Endothelial cell (in vitro differentiated cells): Measurements from ENCODE around the gene PIF1. TPM values are rescaled to one million over a fixed set of nuclear protein-coding genes. Genes with fewer than 3 reads are reported as not detected.

ENCODE experiments used
- DNase-seq: peaks from one replicate; pipeline ENCODE4 v3.0.0; 2021; ENCODE audit warnings: low spot score
- H3K27ac Mint-ChIP-seq: one replicate; pipeline ENCODE4 v1.8.0; 2021; ENCODE audit warnings: mixed read lengths, inconsistent platforms; ENCODE audit not compliant: unreplicated experiment
- H3K27me3 Mint-ChIP-seq: one replicate; pipeline ENCODE4 v1.8.0; 2021; ENCODE audit warnings: mild to moderate bottlenecking, moderate library complexity, mixed read lengths, inconsistent platforms; ENCODE audit not compliant: unreplicated experiment
- H3K36me3 Mint-ChIP-seq: one replicate; pipeline ENCODE4 v1.8.0; 2021; ENCODE audit warnings: mild to moderate bottlenecking, low read depth, mixed read lengths, inconsistent platforms; ENCODE audit not compliant: unreplicated experiment
- H3K4me1 Mint-ChIP-seq: one replicate; pipeline ENCODE4 v1.8.0; 2021; ENCODE audit warnings: mild to moderate bottlenecking, mixed read lengths, inconsistent platforms; ENCODE audit not compliant: unreplicated experiment
- H3K4me3 Mint-ChIP-seq: one replicate; pipeline ENCODE4 v1.8.0; 2021; ENCODE audit warnings: mild to moderate bottlenecking, mixed read lengths, inconsistent platforms; ENCODE audit not compliant: unreplicated experiment
- H3K9me3 Mint-ChIP-seq: one replicate; pipeline ENCODE4 v1.8.0; 2021; ENCODE audit warnings: mixed read lengths, inconsistent platforms; ENCODE audit not compliant: unreplicated experiment
- CTCF ChIP-seq: fragments of 200-600 bp; sonication (generic); IDR thresholded peaks from one replicate; pipeline ENCODE4 v1.5.0; 2021; ENCODE audit warnings: antibody characterized with exemption; ENCODE audit not compliant: unreplicated experiment
- total RNA-seq: library from RNA; stranded (reverse); fragmentation: NEBNext Ultra II Directional; extraction: Animal tissue kit (Norgen Biotek cat#: 25700); gene quantifications from one replicate; pipeline ENCODE4 v1.2.1, GENCODE V29; 2021; ENCODE audit not compliant: unreplicated experiment

PIF1 gene
- total RNA-seq, 1 donor from 2014 or later: 4.8 TPM

DNA sequence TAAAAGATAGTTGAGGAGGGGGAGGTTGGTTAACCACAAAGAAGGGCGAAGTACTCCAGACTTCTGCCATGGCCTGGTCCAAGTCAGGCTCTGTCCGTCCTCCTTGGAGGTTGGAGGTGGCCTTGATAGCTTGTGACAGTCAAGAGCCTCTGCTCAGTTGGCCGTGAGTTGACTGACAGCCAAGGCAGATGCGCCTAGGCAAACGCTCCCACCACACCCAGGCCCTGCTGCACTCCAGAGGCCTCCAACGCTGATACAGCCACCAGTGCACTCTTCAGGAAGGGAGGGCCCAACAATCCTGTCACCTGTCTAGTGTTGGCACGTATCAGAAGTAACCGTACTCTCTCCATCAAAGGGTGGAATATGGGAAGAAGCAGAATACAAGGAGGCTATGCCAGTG is 59.4 kb downstream of the PIF1 start:
- Mint-ChIP-seq H3K4me3 (no peak overlapping the region), H3K27ac (no peak overlapping the region), H3K27me3 (peaks cover 2% of the 10 kb centered on the region), H3K4me1 (peaks cover 1% of the 10 kb centered on the region), H3K9me3 (no peaks in the 10 kb centered on the region), H3K36me3 (no peaks in the 10 kb centered on the region)
- TF ChIP-seq CTCF: no peak
- no peak for DNase-seq

Other genes with a start within 250 kb of the PIF1 start
- 24.0 TPM for gene RBPMS2, start 50.1 kb downstream of the PIF1 start, total RNA-seq
- gene PLEKHO2, start 16.3 kb upstream of the PIF1 start, total RNA-seq: 33.4 TPM
- gene ANKDD1A, start 86.3 kb upstream of the PIF1 start, total RNA-seq: 6.9 TPM
- 59.9 TPM for gene SPG21, start 164.3 kb upstream of the PIF1 start, total RNA-seq
- gene MTFMT, start 204.0 kb upstream of the PIF1 start, total RNA-seq: 10.6 TPM
- gene SLC51B, start 219.7 kb upstream of the PIF1 start, total RNA-seq: not detected
- 0.69 TPM for gene RASL12, start 242.3 kb upstream of the PIF1 start, total RNA-seq